HepG2 (cell line): Measurements from ENCODE around the gene IGF1. TPM values are rescaled to one million over a fixed set of nuclear protein-coding genes. Genes with fewer than 3 reads are reported as not detected.

ENCODE experiments used
- ATAC-seq: fragments of 200-7000 bp; cut with Tn5 transposase; 3 replicates; pipeline ENCODE4 v1.9.1; 2020; ENCODE audit warnings: mild to moderate bottlenecking, moderate library complexity
- BruUV-seq: library from RNA; stranded (reverse); fragments of 400-500 nt; replicated peaks from 2 replicates; lab custom pipeline; 2021; lab: Mats Ljungman, UMichigan
- CTCF ChIA-PET: fragments of 300-600 bp; formaldehyde crosslinking; extraction: SDS; loops from one replicate; lab custom pipeline; 2021; ENCODE audit warnings: low total read pairs, inconsistent platforms, low intra/inter-chr PET ratio; lab: Yijun Ruan, JAX
- POLR2A ChIA-PET: fragments of 350-600 bp; sonication (Branson Sonifier 250); formaldehyde crosslinking; loops from one replicate; lab custom pipeline; 2020; ENCODE audit warnings: antibody characterized with exemption, inconsistent platforms; lab: Yijun Ruan, JAX
- DNase-seq: peaks from one replicate; pipeline ENCODE4 v3.0.0-alpha.2; 2015; ENCODE audit warnings: low spot score
- FAIRE-seq: peaks from 3 replicates; lab custom pipeline; 2011; peaks lifted over from hg19 to GRCh38; lab: Jason Lieb, UNC
- H2AFZ ChIP-seq: one replicate; pipeline ENCODE4 v1.6.1; 2011; ENCODE audit warnings: low read length, inconsistent platforms
- H3K27ac ChIP-seq: fragments of 300-600 bp; 3 replicates; pipeline ENCODE4 v1.8.0; 2011; ENCODE audit warnings: mixed run types, mild to moderate bottlenecking, mixed read lengths, low read length, inconsistent platforms; ENCODE audit not compliant: insufficient read depth; ENCODE audit errors: extremely low read length
- H3K27me3 ChIP-seq, 2 experiments: fragments of 200-600 bp in 1 of 2; 2 replicates in 1 of 2; 3 replicates in 1 of 2; pipeline versions ENCODE4 v1.6.0 to v1.8.0; 2011; ENCODE audit warnings: low read length in 2 of 2, mild to moderate bottlenecking in 2 of 2, moderate library complexity in 2 of 2, inconsistent platforms in 1 of 2; ENCODE audit not compliant: insufficient read depth in 2 of 2, control insufficient read depth in 1 of 2
- H3K36me3 ChIP-seq, 2 experiments: fragments of 200-600 bp in 1 of 2; replicated peaks in 1 of 2; 2 replicates in 1 of 2; 3 replicates in 1 of 2; pipeline versions ENCODE4 v1.5.1 to v1.8.0; 2011; ENCODE audit warnings: low read length in 2 of 2, inconsistent platforms in 1 of 2; ENCODE audit not compliant: insufficient read depth in 2 of 2, control insufficient read depth in 1 of 2
- H3K4me1 ChIP-seq: 2 replicates; pipeline ENCODE4 v1.5.1; 2012; ENCODE audit warnings: low read length, inconsistent platforms; ENCODE audit not compliant: insufficient read depth
- H3K4me2 ChIP-seq: 2 replicates; pipeline ENCODE4 v1.6.0; 2011; ENCODE audit warnings: low read depth, low read length, inconsistent platforms
- H3K4me3 ChIP-seq, 3 experiments: fragments of 200-600 bp in 1 of 3; sonication (generic), shearing (Covaris generic) in 1 of 3; replicated peaks in 1 of 3; 2 replicates each; pipeline ENCODE4 v1.5.1; 2011 to 2016; ENCODE audit warnings: low read length in 3 of 3, inconsistent platforms in 2 of 3, low read depth in 2 of 3, mild to moderate bottlenecking in 2 of 3, control low read depth in 1 of 3, mixed read lengths in 1 of 3; ENCODE audit not compliant: insufficient read depth in 1 of 3
- H3K79me2 ChIP-seq: one replicate; pipeline ENCODE4 v1.6.1; 2011; ENCODE audit warnings: low read length, inconsistent platforms; ENCODE audit not compliant: insufficient read depth
- H3K9ac ChIP-seq: 2 replicates; pipeline ENCODE4 v1.6.0; 2011; ENCODE audit warnings: mild to moderate bottlenecking, low read depth, low read length, inconsistent platforms; ENCODE audit not compliant: insufficient read depth
- H3K9me3 ChIP-seq: 2 replicates; pipeline ENCODE4 v1.5.1; 2012; ENCODE audit warnings: mild to moderate bottlenecking, low read length
- H4K20me1 ChIP-seq: 2 replicates; pipeline ENCODE4 v1.6.0; 2011; ENCODE audit warnings: inconsistent platforms, mild to moderate bottlenecking, low read length, moderate library complexity; ENCODE audit not compliant: insufficient read depth
- ARNT ChIP-seq: fragments of 450-650 bp; IDR thresholded peaks from 2 replicates; pipeline ENCODE4 v1.6.1; 2017
- BORCS8-MEF2B ChIP-seq: sonication (generic); formaldehyde crosslinking; IDR thresholded peaks from 2 replicates; pipeline ENCODE4 v1.8.0; 2022; ENCODE audit warnings: mild to moderate bottlenecking, missing genetic modification reagents
- EP300 ChIP-seq, 3 experiments: sonication (generic) in 1 of 3; formaldehyde crosslinking in 1 of 3; IDR thresholded peaks; 2 replicates each; pipeline versions ENCODE4 v1.5.1 to v1.6.1; 2011 to 2020; ENCODE audit warnings: low read depth in 2 of 3, low read length in 2 of 3, borderline replicate concordance in 1 of 3, improper control_type of control experiment in 1 of 3, mild to moderate bottlenecking in 1 of 3, missing genetic modification reagents in 1 of 3, moderate library complexity in 1 of 3
- GABPB1 ChIP-seq: IDR thresholded peaks from 2 replicates; pipeline ENCODE4 v1.6.1; 2016; ENCODE audit warnings: mild to moderate bottlenecking, missing genetic modification reagents, moderate library complexity, missing compliant biosample characterization
- PCBP1 ChIP-seq: fragments of 200-400 bp; formaldehyde crosslinking; IDR thresholded peaks from 2 replicates; pipeline ENCODE4 v1.6.1; 2017; ENCODE audit warnings: mild to moderate bottlenecking, low read depth, low read length, borderline replicate concordance
- WIZ ChIP-seq: sonication (generic); formaldehyde crosslinking; IDR thresholded peaks from 2 replicates; pipeline ENCODE4 v1.5.1; 2020; ENCODE audit warnings: mild to moderate bottlenecking, missing genetic modification reagents
- ZNF235 ChIP-seq: sonication (generic); formaldehyde crosslinking; IDR thresholded peaks from 2 replicates; pipeline ENCODE4 v1.8.1; 2023; ENCODE audit warnings: mild to moderate bottlenecking, missing genetic modification reagents, borderline replicate concordance
- ZNF446 ChIP-seq: sonication (generic); formaldehyde crosslinking; IDR thresholded peaks from 2 replicates; pipeline ENCODE4 v1.5.0; 2020; ENCODE audit warnings: mild to moderate bottlenecking, missing genetic modification reagents
- in situ Hi-C: cut with HindIII; loops from 2 replicates; pipeline ENCODE4 v1.10.0; 2017; ENCODE audit warnings: low pct_unique_long_range_greater_than_20kb; ENCODE audit not compliant: extremely low pct_ligation_motif_present
- intact Hi-C: fragments of 100-400 bp; cut with micrococcal nuclease; formaldehyde crosslinking; loops from one replicate; pipeline ENCODE4 v1.10.0; 2022; ENCODE audit not compliant: unreplicated experiment
- polyA plus RNA-seq, 8 experiments: library from polyadenylated mRNA; depleted of rRNA in 3 of 8; stranded (reverse) in 7 of 8; unstranded in 1 of 8; fragments of >200 nt; fragmentation: Illumina TruSeq in 4 of 8; extraction: Trizol in 4 of 8; gene quantifications; 2 replicates each; pipeline versions ENCODE4 v1.2.1 to v1.2.3, GENCODE V29; 2011 to 2016; ENCODE audit warnings: low read depth in 4 of 8, missing spikeins in 1 of 8, mixed read lengths in 1 of 8; ENCODE audit not compliant: insufficient read depth in 1 of 8
- total RNA-seq, 5 experiments: library from RNA; depleted of rRNA; stranded (reverse); fragments of >200 nt; fragmentation: Illumina TruSeq; extraction: Trizol; gene quantifications; 2 replicates each; pipeline ENCODE4 v1.2.3, GENCODE V29; 2016; ENCODE audit warnings: low read depth in 1 of 5
- TF ChIP-seq, protein P1 (sequence below): sonication (generic); formaldehyde crosslinking; IDR thresholded peaks from 2 replicates; pipeline ENCODE4 v1.4.0; 2020; ENCODE audit warnings: mild to moderate bottlenecking, low read depth, missing genetic modification reagents

Gene IGF1
- total and polyA plus RNA-seq, 2 of the 13 experiments (the other 11 are each of a cell fraction or from before 2014, with no cell fraction given): not detected

DNA sequence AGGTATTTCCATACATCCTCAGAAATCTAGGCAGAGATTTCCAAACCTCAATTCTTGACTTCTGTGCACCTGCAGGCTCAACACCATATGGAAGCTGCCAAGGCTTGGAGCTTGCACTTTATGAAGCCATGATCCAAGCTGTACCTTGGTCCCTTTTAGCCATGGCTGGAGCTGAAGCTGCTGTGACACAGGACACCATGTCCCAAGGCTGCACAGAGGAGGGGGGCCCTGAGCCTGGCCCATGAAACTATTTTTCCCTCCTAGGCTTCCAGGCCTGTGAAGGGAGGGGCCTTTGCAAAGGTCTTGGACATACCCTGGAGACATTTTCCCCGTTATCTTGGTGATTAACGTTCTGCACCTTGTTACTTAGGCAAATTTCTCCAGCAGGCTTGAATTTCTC, 110.5 kb downstream of the IGF1 start (continued):
- no peak for TF ChIP-seq BORCS8-MEF2B (CRISPR knock-in tag)
- TF ChIP-seq ZNF446: no peak

DNA sequence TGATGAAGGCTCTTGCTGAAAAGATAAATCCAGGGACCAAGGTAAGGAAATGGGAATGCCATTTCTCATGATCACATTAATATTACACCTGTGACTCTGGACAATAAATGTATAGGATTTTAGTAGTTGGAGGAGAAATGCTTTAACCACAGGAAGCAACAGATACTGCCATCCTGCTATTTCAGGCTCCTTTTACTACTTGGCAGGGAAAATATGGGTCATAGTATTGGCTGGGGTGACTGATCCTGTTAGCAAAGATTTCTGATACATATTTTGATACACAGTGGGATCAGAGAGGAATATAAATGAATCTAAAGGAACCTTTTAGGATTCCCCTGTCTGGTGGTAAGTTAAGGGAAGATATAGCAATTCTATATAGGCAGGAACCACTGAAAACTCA, 115.0 kb downstream of the IGF1 start:
- no peak overlapping the region for H2AFZ ChIP-seq
- no peak overlapping the region for H3K4me3 ChIP-seq
- H3K4me2 ChIP-seq: no peak overlapping the region
- H3K79me2 ChIP-seq: no peaks in the 10 kb centered on the region
- H3K27ac ChIP-seq: no peak overlapping the region
- H3K4me1 ChIP-seq: no peaks in the 10 kb centered on the region
- intact Hi-C loops: no loop called here
- BruUV-seq: no TSS peak
- no peaks in the 10 kb centered on the region for H3K36me3 ChIP-seq
- DNase-seq: no peak
- no peak overlapping the region for H3K9ac ChIP-seq
- no peaks in the 10 kb centered on the region for H3K9me3 ChIP-seq
- H4K20me1 ChIP-seq: no peaks in the 10 kb centered on the region
- TF ChIP-seq ZNF235 (CRISPR knock-in tag) (no peak), WIZ (CRISPR knock-in tag) (no peak), PCBP1 (no peak), EP300 (IDR thresholded peaks at IDR 0.05; ENCODE audit: low read depth in 2 of 2, low read length in 2 of 2) (no peak), EP300 (CRISPR knock-in tag; IDR thresholded peaks at IDR 0.05; ENCODE audit: borderline replicate concordance) (no peak), ARNT (no peak), GABPB1 (CRISPR knock-in tag) (no peak)
- TF ChIP-seq, protein P1, sequence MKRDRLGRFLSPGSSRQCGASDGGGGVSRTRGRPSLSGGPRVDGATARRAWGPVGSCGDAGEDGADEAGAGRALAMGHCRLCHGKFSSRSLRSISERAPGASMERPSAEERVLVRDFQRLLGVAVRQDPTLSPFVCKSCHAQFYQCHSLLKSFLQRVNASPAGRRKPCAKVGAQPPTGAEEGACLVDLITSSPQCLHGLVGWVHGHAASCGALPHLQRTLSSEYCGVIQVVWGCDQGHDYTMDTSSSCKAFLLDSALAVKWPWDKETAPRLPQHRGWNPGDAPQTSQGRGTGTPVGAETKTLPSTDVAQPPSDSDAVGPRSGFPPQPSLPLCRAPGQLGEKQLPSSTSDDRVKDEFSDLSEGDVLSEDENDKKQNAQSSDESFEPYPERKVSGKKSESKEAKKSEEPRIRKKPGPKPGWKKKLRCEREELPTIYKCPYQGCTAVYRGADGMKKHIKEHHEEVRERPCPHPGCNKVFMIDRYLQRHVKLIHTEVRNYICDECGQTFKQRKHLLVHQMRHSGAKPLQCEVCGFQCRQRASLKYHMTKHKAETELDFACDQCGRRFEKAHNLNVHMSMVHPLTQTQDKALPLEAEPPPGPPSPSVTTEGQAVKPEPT: no peak
- ATAC-seq: no peak
- ChIA-PET CTCF (no interaction called here), POLR2A (no interaction called here)
- H3K27me3 ChIP-seq: no peaks in the 10 kb centered on the region
- in situ Hi-C loops: no loop called here
- no peak for FAIRE-seq
